K562 (cell line): ENCODE measurements around the gene PARD3B. TPM values are rescaled to one million over a fixed set of nuclear protein-coding genes. Genes with fewer than 3 reads are reported as not detected.

ENCODE experiments used
- ATAC-seq: fragments of 200-7000 bp; cut with Tn5 transposase; 3 replicates; pipeline ENCODE4 v1.9.1; 2020; ENCODE audit warnings: moderate library complexity
- BruUV-seq: library from RNA; stranded (reverse); fragments of 400-500 nt; replicated peaks from 2 replicates; lab custom pipeline; 2021; lab: Mats Ljungman, UMichigan
- CTCF ChIA-PET: fragments of 300-600 bp; formaldehyde crosslinking; extraction: SDS; loops from one replicate; lab custom pipeline; 2021; ENCODE audit warnings: low intra/inter-chr PET ratio; lab: Yijun Ruan, JAX
- POLR2A ChIA-PET: fragments of 300-600, 350-650 bp; sonication (Branson Sonifier 250); formaldehyde crosslinking; extraction: SDS; loops from one replicate; lab custom pipeline; 2021; ENCODE audit warnings: antibody characterized with exemption, inconsistent platforms; lab: Yijun Ruan, JAX
- DNase-seq, 4 experiments: peaks; one replicate each; pipeline versions ENCODE4 v3.0.0 to v3.0.0-alpha.2; 2011 to 2018; ENCODE audit warnings: low spot score in 3 of 4, mixed read lengths in 3 of 4; ENCODE audit errors: extremely low read depth in 1 of 4
- FAIRE-seq: peaks from 2 replicates; lab custom pipeline; 2011; peaks lifted over from hg19 to GRCh38; lab: Jason Lieb, UNC
- H2AFZ ChIP-seq: 2 replicates; pipeline ENCODE4 v1.6.0; 2011; ENCODE audit warnings: low read depth, low read length, control low read depth, inconsistent platforms
- H3K27ac ChIP-seq: fragments of 200-600 bp; 3 replicates; pipeline ENCODE4 v1.8.0; 2011; ENCODE audit warnings: low read depth, mild to moderate bottlenecking, control low read depth, inconsistent platforms, low read length, moderate library complexity, mixed read lengths; ENCODE audit errors: extremely low read depth
- H3K27me3 ChIP-seq, 2 experiments: fragments of 300-600 bp in 1 of 2; 2 replicates in 1 of 2; 3 replicates in 1 of 2; pipeline versions ENCODE4 v1.6.0 to v1.8.0; 2011; ENCODE audit warnings: inconsistent platforms in 2 of 2, low read length in 2 of 2, mild to moderate bottlenecking in 1 of 2, mixed read lengths in 1 of 2, moderate library complexity in 1 of 2; ENCODE audit not compliant: control insufficient read depth in 2 of 2, insufficient read depth in 2 of 2
- H3K36me3 ChIP-seq: fragments of 300-600 bp; 3 replicates; pipeline ENCODE4 v1.8.0; 2011; ENCODE audit warnings: mild to moderate bottlenecking, low read length, inconsistent platforms; ENCODE audit not compliant: control insufficient read depth, insufficient read depth
- H3K4me1 ChIP-seq, 2 experiments: fragments of 200-600 bp in 1 of 2; replicated peaks in 1 of 2; 2 replicates in 1 of 2; 3 replicates in 1 of 2; pipeline versions ENCODE4 v1.5.1 to v1.8.0; 2011; ENCODE audit warnings: inconsistent platforms in 2 of 2, low read length in 2 of 2, mild to moderate bottlenecking in 1 of 2, mixed read lengths in 1 of 2, moderate library complexity in 1 of 2; ENCODE audit not compliant: control insufficient read depth in 2 of 2, insufficient read depth in 2 of 2
- H3K4me2 ChIP-seq: 2 replicates; pipeline ENCODE4 v1.6.1; 2011; ENCODE audit warnings: low read length, control low read depth, inconsistent platforms, mixed read lengths; ENCODE audit not compliant: insufficient read depth
- H3K4me3 ChIP-seq: fragments of 200-600 bp; sonication (generic), shearing (Covaris generic); 2 replicates; pipeline ENCODE4 v1.5.1; 2016; ENCODE audit warnings: control low read depth, inconsistent platforms
- H3K79me2 ChIP-seq: fragments of 200-600 bp; 3 replicates; pipeline ENCODE4 v1.8.0; 2011; ENCODE audit warnings: low read length, inconsistent platforms; ENCODE audit not compliant: control insufficient read depth, insufficient read depth
- H3K9ac ChIP-seq, 2 experiments: 2 replicates each; pipeline versions ENCODE4 v1.6.0 to v1.6.1; 2011; ENCODE audit warnings: low read depth in 2 of 2, low read length in 2 of 2, control low read depth in 1 of 2, inconsistent platforms in 1 of 2, mild to moderate bottlenecking in 1 of 2, mixed read lengths in 1 of 2; ENCODE audit not compliant: insufficient read depth in 1 of 2
- H3K9me1 ChIP-seq: one replicate; pipeline ENCODE4 v1.6.0; 2011; ENCODE audit warnings: inconsistent platforms, mild to moderate bottlenecking, low read length, moderate library complexity; ENCODE audit not compliant: control insufficient read depth, insufficient read depth
- H3K9me3 ChIP-seq: replicated peaks from 2 replicates; pipeline ENCODE4 v1.5.1; 2011; ENCODE audit warnings: low read depth, low read length, inconsistent platforms; ENCODE audit not compliant: control insufficient read depth, insufficient read depth
- H4K20me1 ChIP-seq: replicated peaks from 2 replicates; pipeline ENCODE4 v1.6.1; 2011; ENCODE audit warnings: low read length, inconsistent platforms, mixed read lengths; ENCODE audit not compliant: control insufficient read depth, insufficient read depth
- ARHGAP35 ChIP-seq: fragments of 450-650 bp; IDR thresholded peaks from 2 replicates; pipeline ENCODE4 v1.6.1; 2018; ENCODE audit not compliant: partially characterized antibody
- CREB3 ChIP-seq: fragments of 450-650 bp; conservative IDR thresholded peaks from 2 replicates; pipeline ENCODE4 v1.6.1; 2016; ENCODE audit warnings: missing genetic modification characterization, low read depth, mild to moderate bottlenecking, missing compliant biosample characterization, moderate library complexity
- DIDO1 ChIP-seq: fragments of 450-650 bp; IDR thresholded peaks from 2 replicates; pipeline ENCODE4 v1.6.1; 2016; ENCODE audit warnings: low read depth, missing biosample characterization, missing genetic modification characterization
- GABPB1 ChIP-seq: sonication (generic); formaldehyde crosslinking; IDR thresholded peaks from 2 replicates; pipeline ENCODE4 v1.8.0; 2022; ENCODE audit warnings: mild to moderate bottlenecking, missing genetic modification reagents
- MAZ ChIP-seq, 2 experiments: fragments of 450-650 bp in 1 of 2; sonication (generic) in 1 of 2; formaldehyde crosslinking; IDR thresholded peaks in 1 of 2; conservative IDR thresholded peaks in 1 of 2; 2 replicates each; pipeline versions ENCODE4 v1.4.0 to v1.5.0; 2020; ENCODE audit warnings: mild to moderate bottlenecking in 1 of 2, missing genetic modification reagents in 1 of 2
- NBN ChIP-seq: fragments of 450-650 bp; IDR thresholded peaks from 2 replicates; pipeline ENCODE4 v1.6.1; 2016; ENCODE audit warnings: low read depth, mild to moderate bottlenecking
- NR2C2 ChIP-seq, 2 experiments: fragments of 200-800 bp in 1 of 2; sonication (Bioruptor generic) in 1 of 2; sonication (generic) in 1 of 2; formaldehyde crosslinking in 1 of 2; IDR thresholded peaks; 2 replicates each; pipeline versions ENCODE4 v1.6.1 to v1.8.0; 2016 to 2022; ENCODE audit warnings: mild to moderate bottlenecking in 1 of 2, missing compliant biosample characterization in 1 of 2, missing genetic modification characterization in 1 of 2, missing genetic modification reagents in 1 of 2
- POLR2B ChIP-seq: fragments of 450-650 bp; IDR thresholded peaks from 2 replicates; pipeline ENCODE4 v1.6.1; 2018; ENCODE audit warnings: low read depth; ENCODE audit not compliant: partially characterized antibody
- TAF9B ChIP-seq: fragments of 450-650 bp; IDR thresholded peaks from 2 replicates; pipeline ENCODE4 v1.6.1; 2018; ENCODE audit warnings: mild to moderate bottlenecking; ENCODE audit not compliant: partially characterized antibody
- TAL1 ChIP-seq: fragments of 450-650 bp; IDR thresholded peaks from 2 replicates; pipeline ENCODE4 v1.6.1; 2016; ENCODE audit warnings: mild to moderate bottlenecking
- U2AF1 ChIP-seq: fragments of 200-400 bp; formaldehyde crosslinking; optimal IDR thresholded peaks from 2 replicates; pipeline ENCODE3; 2017; ENCODE audit warnings: mild to moderate bottlenecking, low read depth, low read length, moderate library complexity
- USF1 ChIP-seq: sonication (generic); formaldehyde crosslinking; IDR thresholded peaks from 2 replicates; pipeline ENCODE4 v1.9.0; 2022; ENCODE audit warnings: mild to moderate bottlenecking, missing genetic modification reagents
- ZNF121 ChIP-seq: sonication (generic); formaldehyde crosslinking; conservative IDR thresholded peaks from 2 replicates; pipeline ENCODE4 v1.8.0; 2022; ENCODE audit warnings: missing genetic modification reagents
- ZNF740 ChIP-seq, 3 experiments: fragments of 200-800 bp in 1 of 3; sonication (Bioruptor generic) in 1 of 3; sonication (generic) in 1 of 3; formaldehyde crosslinking in 1 of 3; IDR thresholded peaks; 2 replicates each; pipeline versions ENCODE4 v1.6.1 to v1.8.0; 2016 to 2022; ENCODE audit warnings: mild to moderate bottlenecking in 2 of 3, missing compliant biosample characterization in 2 of 3, missing genetic modification characterization in 2 of 3, missing genetic modification reagents in 1 of 3
- WGBS: fragments of 100-300 bp; shearing (Covaris generic); methylation state at CpG from one replicate; pipeline ENCODE4 v1.1.6; 2016; ENCODE audit warnings: low coverage, mixed read lengths; ENCODE audit not compliant: insufficient coverage; ENCODE audit errors: missing lambda C conversion rate; 5-methylcytosine and 5-hydroxymethylcytosine counted together
- in situ Hi-C: fragments of 300-500 bp; cut with MboI; formaldehyde crosslinking; loops from 4 replicates; pipeline ENCODE4 v1.15.0; 2018; ENCODE audit warnings: inconsistent platforms, mixed read lengths
- intact Hi-C: fragments of 100-400 bp; cut with micrococcal nuclease; formaldehyde crosslinking; loops from 2 replicates; pipeline ENCODE4 v1.14.2; 2022
- polyA plus RNA-seq, 8 experiments: library from polyadenylated mRNA; depleted of rRNA in 4 of 8; stranded (reverse) in 5 of 8; unstranded in 3 of 8; fragments of >200 nt; fragmentation: Nextera tagmentation in 2 of 8; fragmentation: Illumina TruSeq in 1 of 8; extraction: Ambion mirVana in 2 of 8; extraction: Trizol in 1 of 8; gene quantifications; 2 replicates each; pipeline versions ENCODE4 v1.2.1 to v1.2.3, GENCODE V29; 2011 to 2014; ENCODE audit warnings: inconsistent platforms in 1 of 8, missing spikeins in 1 of 8
- total RNA-seq, 7 experiments: library from RNA; depleted of rRNA in 6 of 7; stranded (reverse); fragments of >200 nt in 6 of 7; fragmentation: Illumina TruSeq in 2 of 7; extraction: Trizol in 2 of 7; gene quantifications; 2 replicates each; pipeline versions ENCODE4 v1.2.1 to v1.2.3, GENCODE V29; 2011 to 2021; ENCODE audit warnings: low replicate concordance in 1 of 7

PARD3B gene
- total and polyA plus RNA-seq, 9 of the 15 experiments (the other 6 are each of a cell fraction or from before 2014, with no cell fraction given), result 0.15 to 3.0 (median 1.1) TPM

- Histone ChIP-seq H3K4me2 (no peak overlapping the region), H4K20me1 (no peaks in the 10 kb centered on the region), H3K79me2 (no peaks in the 10 kb centered on the region), H3K9ac (no peak overlapping the region), H3K4me3 (no peak overlapping the region), H3K9me1 (no peaks in the 10 kb centered on the region), H3K27ac (no peak overlapping the region), H3K27me3 (no peaks in the 10 kb centered on the region), H3K36me3 (no peaks in the 10 kb centered on the region), H2AFZ (no peak overlapping the region), H3K9me3 (no peaks in the 10 kb centered on the region), H3K4me1 (no peaks in the 10 kb centered on the region)
- 35% methylated on average over 2 of the region's 2 CpGs for WGBS
- ATAC-seq, result no peak
- no TSS peak for BruUV-seq
- FAIRE-seq, result no peak
- ChIA-PET CTCF (no interaction called here), POLR2A (no interaction called here)
- in situ Hi-C loops (no loop called here), intact Hi-C loops (no loop called here)
- no peak for DNase-seq
- TF ChIP-seq ARHGAP35, result no peak
- no peak for TF ChIP-seq NBN
- TF ChIP-seq CREB3 (tag), result no peak
- no peak for TF ChIP-seq ZNF121
Observed at GRCh38 chr2:204945376-204945775, 400.1 kb downstream of the PARD3B start.

GRCh38 chr2:204946892-204947291 is 401.6 kb downstream of the PARD3B start:
- no TSS peak for BruUV-seq
- in situ Hi-C loops, result no loop called here
- intact Hi-C loops, result no loop called here
- TF ChIP-seq NR2C2 (CRISPR knock-in tag; IDR thresholded peaks at IDR 0.05) (no peak), NR2C2 (tag; IDR thresholded peaks at IDR 0.05) (no peak), MAZ (CRISPR knock-in tag; conservative IDR thresholded peaks at IDR 0.05 in 1 of 2, IDR thresholded peaks at IDR 0.05 in 1 of 2) (no peak), POLR2B (no peak), GABPB1 (CRISPR knock-in tag) (no peak), DIDO1 (tag) (no peak), TAF9B (no peak), U2AF1 (no peak), TAL1 (no peak), ZNF740 (CRISPR knock-in tag; IDR thresholded peaks at IDR 0.05) (no peak), ZNF740 (tag; IDR thresholded peaks at IDR 0.05) (no peak), USF1 (CRISPR knock-in tag) (no peak)

More at GRCh38 chr2:204946892-204947291, 401.6 kb downstream of the PARD3B start:
- no peak overlapping the region for H3K27ac ChIP-seq
- H3K9me1 ChIP-seq, result no peaks in the 10 kb centered on the region
- no peaks in the 10 kb centered on the region for H3K27me3 ChIP-seq
- no peak overlapping the region for H2AFZ ChIP-seq
- no peak overlapping the region for H3K4me2 ChIP-seq
- DNase-seq (no peak), FAIRE-seq (no peak), ATAC-seq (no peak)
- ChIA-PET POLR2A (no interaction called here), CTCF (no interaction called here)
- no peak overlapping the region for H3K9ac ChIP-seq
- no peaks in the 10 kb centered on the region for H3K79me2 ChIP-seq
- H4K20me1 ChIP-seq, result no peaks in the 10 kb centered on the region
- no peak overlapping the region for H3K4me3 ChIP-seq
- no peaks in the 10 kb centered on the region for H3K36me3 ChIP-seq
- no peaks in the 10 kb centered on the region for H3K9me3 ChIP-seq
- no peaks in the 10 kb centered on the region for H3K4me1 ChIP-seq
- 46% methylated on average over 2 of the region's 2 CpGs for WGBS
